Activated CD4-positive, alpha-beta T cell treated with anti-CD3 and anti-CD28 coated beads for 4 hours (primary cell): ENCODE data around the gene CAV2.

Source experiments
- DNase-seq, 2 donors: peaks; one replicate each; pipeline ENCODE4 v3.0.0-alpha.2; 2020

CAV2 gene

DNA sequence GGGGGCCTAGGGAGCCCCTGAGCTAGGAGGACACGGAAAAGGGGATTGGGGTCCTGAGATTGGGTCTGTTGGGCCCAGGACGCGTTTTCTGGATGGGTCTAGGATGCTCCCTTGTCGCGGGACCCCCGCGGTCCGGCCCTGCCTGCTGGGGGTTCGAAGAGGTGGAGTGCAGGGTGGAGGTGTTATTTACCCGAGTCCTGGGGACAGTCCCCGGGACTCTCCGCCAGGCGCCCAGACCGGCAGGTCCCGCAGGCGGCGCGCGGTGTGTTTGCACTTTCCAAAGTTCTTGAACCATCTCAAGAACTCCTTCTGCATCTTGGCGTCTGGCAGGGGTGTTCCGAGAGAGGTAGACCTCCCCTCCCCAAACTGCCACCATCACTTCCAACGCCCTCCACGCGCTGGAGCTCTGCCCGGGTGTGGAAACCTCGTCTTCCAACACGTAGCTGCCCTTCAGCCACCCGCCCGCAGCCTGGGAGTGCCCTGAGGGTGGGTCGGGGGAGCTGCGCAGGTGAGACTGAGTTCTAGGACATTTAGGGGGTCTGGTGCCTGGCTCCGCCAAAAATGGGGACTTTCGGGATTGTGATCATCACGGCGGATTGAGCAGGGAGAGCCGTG, 25.9 kb downstream of the CAV2 start:
- DNase-seq: peak; percentile 11 to 21

DNA sequence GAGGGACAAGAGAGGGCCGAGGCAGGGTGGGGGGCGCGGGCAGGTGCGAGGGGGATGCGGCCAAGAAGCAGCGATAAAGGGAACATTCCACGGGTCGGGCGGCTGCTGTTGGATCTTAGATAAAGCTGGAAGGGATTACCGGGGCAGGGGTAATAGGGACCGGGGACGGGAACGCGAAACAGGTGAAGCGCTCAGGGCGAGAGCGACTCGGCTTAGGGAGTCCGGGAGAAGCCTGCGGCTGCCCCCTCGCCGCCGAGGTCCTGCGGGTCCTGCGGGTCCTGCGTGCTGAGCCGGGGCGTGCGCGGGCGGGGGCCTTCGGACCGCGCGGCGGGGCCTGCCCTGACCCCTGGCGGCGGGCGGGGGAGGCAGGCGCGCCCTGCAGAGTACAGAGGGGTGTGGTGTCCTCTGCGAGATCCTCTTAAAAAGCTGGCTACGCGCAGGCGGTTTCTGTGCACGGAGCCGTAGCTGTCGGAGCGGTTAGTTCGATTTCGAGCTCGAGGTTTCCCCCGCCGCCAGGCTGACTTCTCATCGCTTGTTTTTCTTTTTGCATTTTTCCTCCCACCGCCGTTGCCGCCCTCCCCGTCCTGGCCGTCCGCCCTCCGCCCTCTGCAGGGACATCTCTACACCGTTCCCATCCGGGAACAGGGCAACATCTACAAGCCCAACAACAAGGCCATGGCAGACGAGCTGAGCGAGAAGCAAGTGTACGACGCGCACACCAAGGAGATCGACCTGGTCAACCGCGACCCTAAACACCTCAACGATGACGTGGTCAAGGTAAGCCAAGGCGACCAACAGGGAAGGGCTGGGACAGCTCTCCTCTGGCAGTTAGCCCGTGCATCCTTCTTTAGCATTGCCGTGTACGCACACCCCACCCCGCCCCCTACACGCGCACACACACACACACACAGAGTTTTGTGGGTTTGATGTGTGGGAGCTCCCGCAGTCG, 26.6 kb downstream of the CAV2 start:
- DNase-seq: peak; percentile 47 to 48

DNA sequence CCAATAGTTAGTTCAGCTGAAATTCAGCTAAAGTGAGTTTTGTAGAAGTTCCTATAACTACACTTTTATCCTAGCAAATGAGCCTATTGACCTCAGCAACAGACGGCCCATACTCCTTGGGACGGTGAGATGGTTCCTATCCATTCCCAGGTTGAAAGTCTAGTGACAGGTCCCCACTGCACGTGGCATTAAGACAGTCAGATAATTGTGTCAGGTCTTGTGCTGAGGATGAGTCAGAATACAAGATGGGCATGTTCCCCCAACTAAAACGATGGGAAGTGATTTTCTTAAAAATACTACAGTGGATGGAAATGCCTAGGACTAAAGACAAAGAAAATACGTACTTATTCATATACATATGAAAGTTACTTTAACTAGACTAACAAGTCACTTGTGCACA, 27.4 kb downstream of the CAV2 start:
- no peak for DNase-seq

DNA sequence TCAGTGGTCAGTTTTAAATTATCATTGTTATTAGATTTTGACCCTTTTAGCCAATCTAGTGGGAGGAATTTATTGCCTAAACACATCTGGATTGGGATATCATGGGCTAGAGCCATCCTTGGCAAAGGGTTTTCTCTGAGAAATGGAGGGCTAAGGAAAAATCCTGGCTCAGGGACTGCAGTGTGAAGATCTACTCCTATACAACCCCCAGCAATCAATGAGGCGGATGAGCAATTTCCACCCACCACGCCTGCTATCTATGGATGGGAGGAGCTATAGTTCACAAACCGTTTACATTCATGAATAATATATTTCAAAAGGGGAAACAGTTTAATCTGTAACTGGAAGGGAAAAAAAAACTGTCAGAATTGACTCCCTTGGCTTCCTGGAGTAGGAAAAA, 28.0 kb downstream of the CAV2 start:
- DNase-seq: no peak

DNA sequence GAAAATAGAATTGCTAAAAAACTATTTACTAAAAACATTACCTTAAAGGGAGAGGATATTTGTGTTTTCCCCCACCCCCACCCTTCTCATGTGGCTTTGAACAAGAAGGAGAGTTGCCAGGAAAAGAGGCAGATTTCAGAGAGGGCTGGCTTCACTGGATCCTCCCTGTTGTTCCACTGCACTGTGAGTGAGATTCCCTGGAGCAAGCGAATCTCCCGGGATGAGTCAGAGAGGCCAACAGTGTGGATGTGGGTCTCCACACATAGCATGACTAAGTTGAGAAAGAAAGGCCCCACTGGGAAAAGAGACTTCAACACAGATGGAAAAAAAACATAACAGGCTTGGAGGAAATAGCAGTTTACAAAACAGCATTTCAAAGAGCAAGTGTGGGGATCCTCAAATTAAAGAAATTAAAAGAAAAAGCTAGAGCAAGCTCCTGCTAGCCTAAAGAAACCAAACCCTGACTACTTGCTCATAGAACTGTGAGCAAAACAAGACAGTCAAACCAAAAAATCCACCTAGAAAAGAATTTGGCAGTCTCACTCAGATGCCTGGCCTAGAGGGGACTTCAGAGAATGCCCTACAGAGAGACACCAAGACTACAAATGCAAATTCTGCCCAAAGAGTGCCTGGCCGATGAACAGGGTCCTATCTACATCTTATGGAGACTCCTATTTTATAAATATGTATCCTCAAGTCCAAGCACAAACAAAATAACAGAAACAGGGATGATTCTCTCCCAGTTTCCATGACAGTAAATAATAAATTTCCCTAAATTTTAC, 28.7 kb downstream of the CAV2 start:
- DNase-seq: no peak

DNA sequence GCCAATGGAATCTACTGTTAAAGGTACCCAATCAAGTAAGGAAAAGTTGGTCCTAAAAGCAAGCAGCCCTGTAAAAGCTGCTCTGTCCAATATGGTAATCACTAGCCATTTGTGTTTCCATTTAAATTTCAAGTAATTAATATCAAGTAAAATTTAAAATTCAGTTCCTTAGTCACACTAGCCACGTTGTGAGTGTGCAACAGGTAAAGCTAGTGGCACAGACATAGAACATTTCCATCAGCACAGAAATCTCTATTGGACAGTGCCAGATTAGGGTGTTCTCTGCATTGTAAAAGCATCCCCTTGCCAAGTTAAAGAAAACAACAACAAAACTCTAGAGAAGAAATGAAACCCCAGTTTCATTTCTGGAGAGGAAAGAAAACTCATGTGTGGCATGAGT, 29.7 kb downstream of the CAV2 start:
- DNase-seq: no peak

DNA sequence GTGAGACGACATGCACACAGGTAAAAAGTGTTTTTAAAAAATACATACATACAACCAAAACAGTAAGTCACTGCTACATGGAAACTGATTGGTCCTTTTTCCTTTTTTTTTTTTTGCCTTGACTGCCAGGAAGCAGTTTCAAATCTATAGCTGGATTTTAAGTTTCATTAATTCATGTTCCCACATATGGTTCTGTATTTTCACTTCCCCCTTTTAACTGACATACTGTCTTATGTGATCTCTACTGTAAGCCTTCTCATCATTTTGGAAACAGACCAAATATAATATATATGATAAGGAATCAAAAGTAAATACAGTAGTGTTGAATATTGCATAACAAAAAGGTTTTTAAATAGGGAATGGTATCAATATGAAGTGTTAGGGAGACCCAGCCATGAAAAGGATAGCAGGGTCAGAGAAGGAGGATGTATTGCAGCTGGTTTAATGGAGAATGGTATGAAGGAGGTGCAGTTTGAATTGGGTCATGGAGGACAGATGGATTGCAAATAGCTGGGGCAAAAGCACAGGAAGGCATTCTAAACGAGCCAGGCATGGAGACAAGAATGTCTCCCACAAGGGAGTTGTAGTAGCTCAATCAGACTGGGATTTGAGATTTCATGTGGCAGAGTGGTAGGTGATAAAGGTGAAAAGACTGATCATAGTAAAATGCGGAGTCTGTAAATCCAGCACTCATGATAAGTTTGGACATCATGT, 30.7 kb downstream of the CAV2 start:
- no peak for DNase-seq

DNA sequence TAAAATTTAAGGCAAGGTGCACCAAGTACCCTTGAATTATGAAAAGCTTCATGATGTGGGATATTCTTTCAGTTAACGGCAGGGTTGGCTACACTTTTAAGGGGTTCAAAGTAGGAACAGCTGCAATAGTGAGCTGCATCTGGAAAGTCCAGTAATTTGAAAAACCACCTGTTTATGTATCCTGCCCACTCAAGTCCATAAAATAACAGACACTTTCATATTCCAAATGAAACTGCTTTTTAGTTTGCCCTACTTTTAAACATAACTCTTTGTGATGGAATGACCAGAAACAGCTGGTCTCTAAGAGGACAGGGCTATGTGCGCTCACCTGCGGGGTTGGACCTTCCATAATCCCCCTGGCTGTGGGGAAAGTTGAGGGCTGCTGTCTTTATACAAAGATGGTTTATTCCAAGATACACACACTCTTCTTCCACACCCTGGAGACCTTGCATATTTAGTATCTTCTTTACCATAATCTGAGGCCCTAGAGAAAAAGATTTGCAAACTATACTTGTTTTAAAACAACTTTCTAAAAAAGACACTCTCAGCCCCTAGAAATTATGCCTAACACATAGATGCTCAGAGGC, 32.7 kb downstream of the CAV2 start:
- no peak for DNase-seq

DNA sequence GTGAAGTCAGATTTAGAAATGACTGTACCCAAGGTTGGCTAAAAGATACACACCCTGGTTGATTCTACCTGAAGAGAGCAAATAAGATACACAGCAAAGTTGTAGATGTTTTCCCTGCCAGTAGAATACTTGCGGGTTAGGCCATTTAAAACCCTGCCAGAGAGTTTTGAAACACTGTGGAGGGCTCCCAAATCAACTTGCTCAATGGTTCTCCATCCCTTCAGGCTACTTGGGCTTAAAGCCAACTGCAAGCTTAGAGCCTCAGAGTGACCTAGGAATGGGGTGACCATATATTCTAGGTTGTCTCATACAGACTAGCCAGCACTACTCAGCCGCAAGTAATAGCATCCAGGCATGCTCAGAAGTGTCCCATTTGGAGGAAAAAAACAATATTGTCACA, 35.3 kb downstream of the CAV2 start:
- no peak for DNase-seq

DNA sequence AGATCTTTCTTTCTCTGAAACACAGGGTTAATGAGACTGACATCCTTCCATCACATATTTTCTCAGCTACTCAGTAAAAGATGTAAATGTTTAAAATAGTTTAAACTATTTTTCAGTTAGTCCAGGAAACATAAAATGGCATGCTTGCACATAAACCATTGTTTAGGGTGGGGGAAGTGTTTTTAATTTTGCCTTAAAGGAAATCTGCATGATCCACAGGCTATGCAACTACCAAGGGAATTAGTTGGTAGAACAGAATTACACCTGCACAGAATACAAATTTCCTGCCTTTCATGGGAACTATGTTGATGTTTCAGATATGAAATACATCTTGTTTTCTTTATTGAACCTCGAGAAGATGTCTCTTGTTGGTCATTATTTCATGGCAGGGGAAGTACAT, 35.9 kb downstream of the CAV2 start:
- no peak for DNase-seq

DNA sequence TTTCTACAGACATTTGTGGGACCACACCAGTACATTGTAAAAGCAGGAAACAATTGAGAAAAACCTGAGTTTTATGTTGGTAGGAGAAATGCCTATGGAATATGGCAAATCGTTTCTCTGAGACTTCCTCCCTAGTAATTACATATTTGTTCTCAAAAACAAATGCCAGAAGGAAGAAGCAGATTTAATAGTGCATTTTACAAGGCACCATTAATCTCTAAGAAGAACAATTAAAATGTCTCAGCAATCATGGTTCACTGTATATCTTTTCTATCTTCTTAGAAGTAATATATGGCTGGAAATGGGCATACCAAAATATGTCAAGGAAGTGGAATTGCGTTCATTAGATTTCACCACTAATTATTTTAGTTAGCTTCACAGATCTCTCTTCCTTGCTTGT, 38.6 kb downstream of the CAV2 start:
- no peak for DNase-seq

DNA sequence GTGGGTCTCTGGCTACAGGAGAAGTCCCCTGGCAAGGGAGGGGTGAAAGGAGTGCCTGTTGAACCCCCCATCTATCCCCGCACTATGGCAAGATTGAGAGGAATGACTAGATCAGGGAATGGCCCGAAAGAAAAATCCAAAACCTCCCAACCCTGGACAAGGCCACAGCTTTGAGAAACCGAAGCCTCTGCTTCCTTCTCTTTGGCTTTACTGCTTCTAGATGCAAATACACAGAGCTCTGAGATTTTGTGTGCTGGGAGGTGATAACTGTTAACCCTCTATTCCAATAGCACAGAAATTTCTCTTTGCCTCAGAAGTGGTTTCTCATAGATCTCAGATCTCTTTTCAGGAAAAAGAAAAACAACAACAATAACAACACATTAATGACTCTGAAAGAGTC, 40.3 kb downstream of the CAV2 start:
- DNase-seq: no peak

DNA sequence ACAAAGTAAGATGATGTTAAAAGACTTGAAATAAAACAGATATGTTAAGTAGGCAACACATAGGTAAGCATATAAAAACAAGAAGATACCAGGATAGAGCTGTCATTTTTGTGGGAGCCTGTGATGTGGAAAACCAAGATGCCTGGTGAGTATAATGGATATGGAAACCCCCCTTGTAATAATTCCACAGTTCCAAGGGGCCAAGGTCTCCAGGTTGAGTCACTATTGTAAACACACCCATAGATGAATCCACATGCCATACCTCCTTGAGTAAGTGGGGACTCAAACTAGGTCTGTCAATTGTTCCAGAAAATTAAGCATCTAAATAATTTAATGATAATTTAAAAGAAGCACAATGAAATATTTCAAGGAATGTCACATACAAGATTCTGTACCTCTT, 41.2 kb downstream of the CAV2 start:
- DNase-seq: no peak

DNA sequence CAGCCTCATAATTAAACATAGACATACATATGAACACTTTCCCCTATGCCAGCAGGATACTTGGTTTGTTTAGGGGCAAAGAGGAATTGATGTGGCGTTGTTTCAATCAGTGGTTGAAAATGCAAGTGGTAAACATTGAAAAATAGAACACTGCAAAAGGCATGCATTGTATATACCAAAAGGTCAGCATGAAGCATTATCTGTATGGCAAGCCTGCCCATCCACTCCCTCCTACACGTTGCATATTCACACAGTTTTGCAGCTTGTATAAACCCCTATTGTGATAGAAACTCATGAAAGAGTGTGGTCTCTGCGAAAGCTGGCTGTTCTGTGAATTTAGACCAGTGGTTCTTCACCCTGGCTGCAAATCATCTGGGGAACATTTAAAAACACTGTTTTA, 42.4 kb downstream of the CAV2 start:
- DNase-seq: no peak

DNA sequence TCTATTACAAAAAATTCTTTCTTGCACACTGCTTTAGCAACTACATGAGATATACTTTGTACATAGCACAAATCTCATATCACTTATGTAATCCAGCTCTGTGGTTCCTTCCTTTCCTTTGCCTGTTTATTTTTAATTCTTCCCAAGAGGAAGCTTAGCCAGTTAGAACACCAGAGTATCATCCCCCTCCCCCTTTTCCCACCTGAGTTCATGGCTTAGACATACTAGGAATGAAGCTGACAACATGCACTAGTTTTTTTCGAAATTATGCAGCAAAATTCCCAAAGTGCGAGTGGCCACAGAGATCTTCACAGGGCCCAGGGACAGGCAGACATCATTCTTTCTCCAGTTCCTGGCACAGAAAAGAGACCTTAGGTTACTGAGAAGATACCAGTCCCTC, 43.1 kb downstream of the CAV2 start:
- DNase-seq: no peak

DNA sequence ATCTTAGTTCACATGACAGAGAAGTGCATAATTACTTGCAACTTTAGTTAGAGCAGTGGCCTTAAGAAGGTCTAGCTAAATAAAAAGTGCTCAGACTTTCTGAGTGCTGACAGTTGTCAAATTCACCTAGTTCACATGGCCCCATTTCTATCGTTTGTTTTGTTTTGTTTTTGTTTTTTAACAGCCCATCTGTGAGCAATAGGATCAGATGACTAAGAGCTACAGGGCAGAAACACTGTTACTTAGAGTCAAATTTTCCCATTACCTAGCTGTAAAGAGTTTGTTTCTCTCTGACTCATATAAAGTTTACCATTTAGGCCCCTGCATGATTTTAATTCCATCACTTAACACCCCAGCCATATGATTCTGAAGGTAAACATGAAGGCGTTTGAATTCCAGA, 44.1 kb downstream of the CAV2 start:
- DNase-seq: no peak

DNA sequence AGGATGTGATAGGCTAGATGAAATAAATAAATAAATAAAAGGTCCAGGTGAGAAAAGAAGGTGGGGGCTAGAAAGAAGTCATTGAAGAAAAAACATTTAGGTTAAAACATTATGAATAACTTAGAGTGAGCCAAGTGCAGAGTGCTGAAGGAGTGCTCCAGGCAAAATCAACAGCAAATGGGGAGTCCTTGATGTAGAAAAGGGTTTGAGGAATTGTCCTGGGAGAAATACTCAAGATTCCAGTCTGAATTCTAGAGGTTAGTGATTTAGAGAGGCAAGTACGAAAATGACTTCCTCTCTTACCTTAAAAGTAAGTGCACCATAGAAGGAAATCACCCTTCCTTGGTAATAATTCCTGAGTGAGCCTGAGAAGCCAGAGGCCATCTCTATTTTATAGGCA, 44.9 kb downstream of the CAV2 start:
- no peak for DNase-seq

DNA sequence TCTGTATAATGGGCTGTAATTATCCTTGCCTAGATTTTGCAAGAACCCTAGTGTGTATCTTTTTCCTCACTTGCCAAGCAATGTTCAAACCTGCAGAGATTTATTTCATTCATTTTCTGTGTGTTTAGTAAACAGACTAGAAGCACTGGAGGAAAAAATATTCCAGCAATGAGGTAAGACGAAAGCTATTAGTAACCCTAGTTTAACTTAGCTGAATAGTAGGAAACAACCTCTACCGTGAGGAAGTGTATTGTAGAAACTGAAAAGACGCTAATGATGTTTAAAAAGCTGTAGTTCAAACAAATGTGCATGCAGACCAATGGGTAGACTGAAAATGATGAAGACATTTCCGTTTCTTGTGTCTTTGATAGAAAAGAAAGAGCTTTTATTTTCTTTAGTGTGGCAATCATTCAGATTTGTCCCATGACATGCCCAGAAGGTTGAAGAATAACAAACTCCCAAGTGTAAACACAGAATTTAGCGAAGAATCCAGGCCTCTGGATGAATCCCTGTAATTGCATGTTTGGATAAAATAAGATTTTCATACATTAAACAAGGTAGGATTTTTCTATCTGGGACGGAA, 46.0 kb downstream of the CAV2 start:
- no peak for DNase-seq

DNA sequence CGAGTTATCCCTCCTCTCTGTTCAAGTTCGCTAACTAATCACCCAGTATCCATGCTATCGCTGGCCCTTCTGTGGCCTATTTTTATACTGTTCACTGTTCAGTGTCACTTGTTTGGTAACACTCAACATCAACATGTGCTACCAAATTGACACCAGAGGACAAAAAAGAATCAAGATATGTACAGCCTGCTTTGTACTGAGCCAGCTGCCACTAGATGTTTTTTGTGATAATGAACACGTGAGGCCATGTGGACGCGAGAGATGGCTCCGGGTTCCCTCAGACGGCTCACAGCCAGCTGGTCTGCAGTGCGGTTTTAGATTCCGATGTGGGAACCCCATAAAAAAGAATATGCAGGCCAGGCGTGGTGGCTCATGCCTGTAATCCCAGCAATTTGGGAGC, 46.5 kb downstream of the CAV2 start:
- DNase-seq: no peak

DNA sequence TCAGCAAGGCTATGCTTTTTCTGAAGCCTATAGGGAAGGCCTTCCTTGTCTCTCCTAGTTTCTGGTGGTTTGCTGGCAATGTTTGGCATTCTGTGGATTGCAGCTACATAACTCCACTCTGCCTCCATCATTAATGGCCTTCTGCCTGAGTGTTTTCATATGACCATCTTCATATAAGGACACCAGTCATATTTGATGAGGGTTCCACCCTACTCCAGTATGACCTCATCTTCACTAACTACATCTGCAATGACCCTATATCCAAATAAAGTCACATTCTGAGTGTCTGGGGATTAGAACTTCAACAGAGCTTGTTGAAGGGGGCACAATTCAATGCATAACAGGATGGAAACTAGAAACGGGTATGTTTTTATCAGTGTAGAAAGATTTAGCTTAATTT, 47.4 kb downstream of the CAV2 start:
- DNase-seq: no peak

DNA sequence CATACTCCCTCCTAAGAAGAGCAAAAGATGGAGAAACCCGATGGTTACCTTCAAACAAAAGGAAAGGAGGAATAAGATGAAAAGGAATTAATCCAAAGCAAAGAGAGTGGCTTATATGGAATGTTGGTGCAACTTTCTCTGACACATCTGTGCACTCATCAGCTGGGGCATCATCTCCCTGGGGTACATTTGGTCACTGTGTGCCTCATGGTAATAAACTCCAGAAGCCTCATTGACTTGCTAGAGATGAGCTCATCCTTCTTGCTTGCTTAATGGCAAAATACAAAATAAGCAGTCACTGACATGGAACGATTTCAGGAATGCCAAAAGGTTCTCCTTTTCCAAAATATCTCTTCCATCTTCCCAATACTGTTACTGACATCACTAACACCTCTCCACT, 47.8 kb downstream of the CAV2 start:
- no peak for DNase-seq

DNA sequence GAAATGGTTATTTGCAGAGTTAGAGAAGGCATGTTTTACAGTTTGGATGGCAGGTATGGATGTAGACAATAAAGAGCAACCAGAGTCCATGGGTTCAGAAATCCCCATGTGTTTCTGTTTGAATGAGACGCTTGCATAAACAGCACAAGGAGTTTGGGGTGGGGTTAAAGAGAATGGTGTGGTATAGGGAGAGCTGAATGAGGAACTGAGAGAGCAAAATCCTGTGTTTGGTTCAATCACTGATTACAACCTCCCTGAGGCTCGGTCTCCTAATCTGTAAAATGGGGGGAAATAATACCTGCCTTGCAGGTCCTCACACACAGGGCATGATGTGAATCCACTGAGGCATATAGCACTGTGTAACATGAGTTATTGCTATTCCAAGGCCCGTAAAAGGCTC, 49.0 kb downstream of the CAV2 start:
- no peak for DNase-seq
